HFFc6 (cell line): Measurements from ENCODE around the gene TFPT. TPM values are rescaled to one million over a fixed set of nuclear protein-coding genes. Genes with fewer than 3 reads are reported as not detected.

Experiments
- DNase-seq: peaks from one replicate; pipeline ENCODE4 v3.0.0-alpha.2; 2018
- H3K27ac Mint-ChIP-seq: 2 replicates; pipeline ENCODE4 v1.8.0; 2020; ENCODE audit warnings: mild to moderate bottlenecking, mixed read lengths
- H3K27me3 Mint-ChIP-seq: 2 replicates; pipeline ENCODE4 v1.8.0; 2021; ENCODE audit warnings: mild to moderate bottlenecking, moderate library complexity, mixed read lengths; ENCODE audit not compliant: insufficient read depth
- H3K36me3 Mint-ChIP-seq: 2 replicates; pipeline ENCODE4 v1.8.0; 2021; ENCODE audit warnings: low read depth, mixed read lengths
- H3K4me1 Mint-ChIP-seq: 2 replicates; pipeline ENCODE4 v1.8.0; 2020; ENCODE audit warnings: low read depth, mixed read lengths
- H3K4me3 Mint-ChIP-seq: 2 replicates; pipeline ENCODE4 v1.8.0; 2020; ENCODE audit warnings: mild to moderate bottlenecking, moderate library complexity, mixed read lengths
- H3K9me3 Mint-ChIP-seq: 2 replicates; pipeline ENCODE4 v1.8.0; 2020; ENCODE audit warnings: mild to moderate bottlenecking, mixed read lengths
- CTCF ChIP-seq: fragments of 200-600 bp; sonication (generic); IDR thresholded peaks from 2 replicates; pipeline ENCODE4 v1.5.0; 2021; ENCODE audit warnings: antibody characterized with exemption, mild to moderate bottlenecking
- total RNA-seq, 6 experiments: library from RNA; stranded (reverse); fragmentation: NEBNext Ultra II Directional; extraction: Animal tissue kit (Norgen Biotek cat#: 25700); gene quantifications; 2 replicates in 1 of 6; 3 replicates in 5 of 6; pipeline ENCODE4 v1.2.3, GENCODE V29; 2021

The TFPT gene
- total RNA-seq, 6 experiments from 2014 or later: 9.3 to 15.4 (median 14.5) TPM

GRCh38 chr19:54109651-54110050 lies 5.8 kb downstream of the TFPT start:
- no peak for DNase-seq
- Mint-ChIP-seq H3K27me3 (peaks cover 2% of the 10 kb centered on the region), H3K36me3 (peaks cover 35% of the 10 kb centered on the region), H3K27ac (no peak overlapping the region), H3K4me3 (no peak overlapping the region), H3K4me1 (peaks cover 9% of the 10 kb centered on the region), H3K9me3 (no peaks in the 10 kb centered on the region)
- TF ChIP-seq CTCF: no peak

- DNase-seq: no peak
- Mint-ChIP-seq H3K4me3 (no peak overlapping the region), H3K9me3 (no peaks in the 10 kb centered on the region), H3K4me1 (no peaks in the 10 kb centered on the region), H3K27ac (no peak overlapping the region), H3K27me3 (peaks cover 2% of the 10 kb centered on the region), H3K36me3 (peaks cover 29% of the 10 kb centered on the region)
- TF ChIP-seq CTCF: no peak
These were observed 7.0 kb downstream of the TFPT start for GRCh38 chr19:54108496-54108895.

- H3K9me3 Mint-ChIP-seq: no peaks in the 10 kb centered on the region
- H3K4me1 Mint-ChIP-seq: no peaks in the 10 kb centered on the region
- no peak for TF ChIP-seq CTCF
- H3K36me3 Mint-ChIP-seq: peaks cover 24% of the 10 kb centered on the region
- H3K4me3 Mint-ChIP-seq: no peak overlapping the region
- peaks cover 2% of the 10 kb centered on the region for H3K27me3 Mint-ChIP-seq
- no peak for DNase-seq
- no peak overlapping the region for H3K27ac Mint-ChIP-seq
These were observed 7.5 kb downstream of the TFPT start for GRCh38 chr19:54107876-54108490.

- Mint-ChIP-seq H3K27ac (no peak overlapping the region), H3K4me3 (no peak overlapping the region), H3K36me3 (peaks cover 21% of the 10 kb centered on the region), H3K4me1 (peaks cover 5% of the 10 kb centered on the region), H3K27me3 (peaks cover 2% of the 10 kb centered on the region), H3K9me3 (no peaks in the 10 kb centered on the region)
- TF ChIP-seq CTCF: no peak
- DNase-seq: no peak
These were observed 8.7 kb downstream of the TFPT start for GRCh38 chr19:54106716-54107115.

- Mint-ChIP-seq H3K9me3 (no peaks in the 10 kb centered on the region), H3K4me3 (no peak overlapping the region), H3K36me3 (peaks cover 18% of the 10 kb centered on the region), H3K27ac (no peak overlapping the region), H3K27me3 (peaks cover 2% of the 10 kb centered on the region), H3K4me1 (peaks cover 12% of the 10 kb centered on the region)
- no peak for DNase-seq
- TF ChIP-seq CTCF: no peak
These were observed 9.7 kb downstream of the TFPT start for GRCh38 chr19:54105796-54106195.
